Gastrocnemius medialis (tissue), 4 donors: ENCODE measurements around the gene PLPPR2.

Experiments
- CTCF ChIP-seq, 5 experiments: fragments of 450-650 bp in 3 of 5; fragments of 200-600 bp in 2 of 5; sonication (generic) in 2 of 5; IDR thresholded peaks in 4 of 5; conservative IDR thresholded peaks in 1 of 5; 1 replicate in 4 of 5; 2 replicates in 1 of 5; pipeline ENCODE4 v1.5.1; 2016 to 2019; ENCODE audit warnings: antibody characterized with exemption in 5 of 5, mild to moderate bottlenecking in 3 of 5, moderate library complexity in 3 of 5
- POLR2A ChIP-seq, 2 donors: fragments of 450-650 bp; IDR thresholded peaks; one replicate each; pipeline ENCODE4 v1.6.1; 2017; ENCODE audit warnings: antibody characterized with exemption in 2 of 2, mild to moderate bottlenecking in 2 of 2, moderate library complexity in 2 of 2

DNA sequence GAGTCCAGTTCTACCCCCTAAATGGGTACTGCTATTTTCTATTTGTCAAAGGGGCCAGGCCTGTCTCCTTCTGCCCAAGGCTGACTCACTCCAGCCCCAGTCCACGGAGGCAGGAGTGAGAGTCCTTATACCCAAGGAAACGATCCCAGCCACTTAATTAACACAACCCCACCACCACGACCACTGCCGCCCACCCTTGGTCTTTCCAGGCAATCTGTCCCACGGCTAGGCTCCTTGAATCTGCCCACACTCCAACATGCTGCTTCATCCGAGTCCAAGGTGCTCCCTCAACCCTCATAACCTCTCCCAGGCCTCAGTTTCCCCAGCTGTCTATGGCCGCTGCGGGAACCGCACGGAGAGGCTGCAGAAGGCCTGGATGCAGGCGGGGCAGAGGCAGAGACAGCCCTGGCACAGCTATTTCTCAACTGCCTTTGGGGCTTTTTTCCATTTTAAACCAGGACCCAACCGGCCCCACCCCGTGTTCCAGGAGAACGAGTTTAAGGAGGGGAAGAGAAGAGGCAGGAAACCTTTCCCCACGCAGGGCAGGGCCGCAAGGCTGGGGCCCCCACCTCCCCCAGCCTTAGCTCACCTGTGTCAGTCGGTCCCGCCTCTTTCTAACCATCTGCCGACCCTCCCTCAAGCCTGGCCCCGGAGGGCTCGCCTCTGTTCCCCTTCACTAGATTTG, 16.5 kb upstream of the PLPPR2 start:
- TF ChIP-seq CTCF (IDR thresholded peaks at IDR 0.05 in 4 of 5, conservative IDR thresholded peaks at IDR 0.05 in 1 of 5) (no peak), POLR2A (IDR thresholded peaks at IDR 0.05) (no peak)
